GM12878 (cell line): ENCODE results near the gene GFAP. TPM values are rescaled to one million over a fixed set of nuclear protein-coding genes. Genes with fewer than 3 reads are reported as not detected.

Source experiments
- ATAC-seq: fragments of 200-7000 bp; cut with Tn5 transposase; 3 replicates; pipeline ENCODE4 v1.9.1; 2020; ENCODE audit warnings: mild to moderate bottlenecking, moderate library complexity
- BruUV-seq: library from RNA; stranded (reverse); fragments of 400-500 nt; replicated peaks from 2 replicates; lab custom pipeline; 2021; lab: Mats Ljungman, UMichigan
- CTCF ChIA-PET: fragments of 300-600 bp; sonication (Branson Sonifier 250); formaldehyde crosslinking; extraction: SDS; loops from one replicate; lab custom pipeline; 2021; ENCODE audit warnings: inconsistent platforms; lab: Yijun Ruan, JAX
- POLR2A ChIA-PET: fragments of 350-600 bp; formaldehyde crosslinking; extraction: SDS; loops from one replicate; lab custom pipeline; 2021; ENCODE audit warnings: inconsistent platforms; lab: Charles Lee
- RAD21 ChIA-PET: fragments of 300-600 bp; sonication (Branson Sonifier 250); formaldehyde crosslinking; loops from one replicate; lab custom pipeline; 2023; ENCODE audit warnings: antibody characterized with exemption; ENCODE audit not compliant: unreplicated experiment; lab: Charles Lee
- SMC1A ChIA-PET: fragments of 300-600 bp; sonication (Branson Sonifier 250); formaldehyde crosslinking; loops from one replicate; lab custom pipeline; 2023; ENCODE audit not compliant: unreplicated experiment, uncharacterized antibody; lab: Charles Lee
- DNase-seq: peaks from one replicate; pipeline ENCODE4 v3.0.0-alpha.2; 2011; ENCODE audit warnings: low read depth, low spot score
- FAIRE-seq: peaks from 3 replicates; lab custom pipeline; 2011; peaks lifted over from hg19 to GRCh38; lab: Jason Lieb, UNC
- H2AFZ ChIP-seq: 2 replicates; pipeline ENCODE4 v1.6.0; 2011; ENCODE audit warnings: low read depth, low read length, control low read depth; ENCODE audit not compliant: control insufficient read depth
- H3K27ac ChIP-seq: 2 replicates; pipeline ENCODE4 v1.5.1; 2011; ENCODE audit warnings: control low read depth; ENCODE audit not compliant: control insufficient read depth, insufficient read depth
- H3K27me3 ChIP-seq, 2 experiments: replicated peaks in 1 of 2; 2 replicates each; pipeline versions ENCODE4 v1.6.0 to v1.6.1; 2011; ENCODE audit warnings: low read length in 1 of 2; ENCODE audit not compliant: control insufficient read depth in 2 of 2, insufficient read depth in 2 of 2
- H3K36me3 ChIP-seq, 2 experiments: 2 replicates each; pipeline ENCODE4 v1.5.1; 2011; ENCODE audit warnings: low read length in 1 of 2; ENCODE audit not compliant: control insufficient read depth in 2 of 2, insufficient read depth in 2 of 2
- H3K4me1 ChIP-seq: 2 replicates; pipeline ENCODE4 v1.6.1; 2011; ENCODE audit warnings: mild to moderate bottlenecking, low read length, moderate library complexity, mixed read lengths; ENCODE audit not compliant: control insufficient read depth, insufficient read depth
- H3K4me2 ChIP-seq: 2 replicates; pipeline ENCODE4 v1.6.0; 2011; ENCODE audit warnings: control low read depth; ENCODE audit not compliant: control insufficient read depth, insufficient read depth
- H3K4me3 ChIP-seq: fragments of 200-600 bp; sonication (generic); 2 replicates; pipeline ENCODE4 v1.5.1; 2016
- H3K79me2 ChIP-seq: 2 replicates; pipeline ENCODE4 v1.6.0; 2011; ENCODE audit warnings: low read length; ENCODE audit not compliant: control insufficient read depth, insufficient read depth
- H3K9ac ChIP-seq: 2 replicates; pipeline ENCODE4 v1.8.0; 2011; ENCODE audit warnings: low read length, control low read depth, mixed read lengths; ENCODE audit not compliant: control insufficient read depth, insufficient read depth
- H3K9me3 ChIP-seq: replicated peaks from 3 replicates; pipeline ENCODE4 v1.5.1; 2011; ENCODE audit warnings: mild to moderate bottlenecking, low read length; ENCODE audit not compliant: control insufficient read depth, insufficient read depth
- H4K20me1 ChIP-seq: 2 replicates; pipeline ENCODE4 v1.6.0; 2011; ENCODE audit not compliant: control insufficient read depth, insufficient read depth
- CREM ChIP-seq: IDR thresholded peaks from 2 replicates; pipeline ENCODE4 v1.6.1; 2014; ENCODE audit warnings: antibody characterized with exemption, low read depth
- HDAC2 ChIP-seq: fragments of 200-600 bp; sonication (generic); IDR thresholded peaks from 2 replicates; pipeline ENCODE4 v1.6.1; 2017
- MTA3 ChIP-seq: IDR thresholded peaks from 2 replicates; pipeline ENCODE4 v1.6.1; 2012; ENCODE audit warnings: low read length, inconsistent platforms, borderline replicate concordance
- POLR2A ChIP-seq: IDR thresholded peaks from 2 replicates; pipeline ENCODE4 v1.6.1; 2011; ENCODE audit warnings: low read depth, mild to moderate bottlenecking, low read length
- SUPT20H ChIP-seq: IDR thresholded peaks from 2 replicates; pipeline ENCODE4 v1.6.1; 2011; ENCODE audit warnings: low read depth, mild to moderate bottlenecking, low read length, moderate library complexity, borderline replicate concordance; ENCODE audit not compliant: control insufficient read depth
- ZSCAN29 ChIP-seq: fragments of 450-650 bp; IDR thresholded peaks from 2 replicates; pipeline ENCODE4 v1.6.1; 2017; ENCODE audit warnings: mild to moderate bottlenecking, moderate library complexity
- WGBS: methylation state at CpG from one replicate; pipeline ENCODE4 v1.1.6; 2016; ENCODE audit warnings: low lambda C conversion rate; ENCODE audit not compliant: insufficient replicate concordance, insufficient coverage; ENCODE audit errors: missing lambda C conversion rate; 5-methylcytosine and 5-hydroxymethylcytosine counted together
- in situ Hi-C: fragments of 300-500 bp; cut with MboI; formaldehyde crosslinking; loops from 9 replicates; pipeline ENCODE4 v1.14.3; 2018; ENCODE audit warnings: mixed read lengths
- intact Hi-C: fragments of 100-400 bp; cut with micrococcal nuclease; formaldehyde crosslinking; loops from one replicate; pipeline ENCODE4 v1.14.2; 2022; ENCODE audit not compliant: unreplicated experiment
- polyA plus RNA-seq, 11 experiments: library from polyadenylated mRNA; depleted of rRNA in 4 of 11; unstranded in 6 of 11; stranded (reverse) in 5 of 11; fragments of >200 nt; fragmentation: Nextera tagmentation in 4 of 11; fragmentation: Illumina TruSeq in 1 of 11; extraction: Ambion mirVana in 4 of 11; extraction: Trizol in 1 of 11; gene quantifications; 1 replicate in 1 of 11; 2 replicates in 10 of 11; pipeline versions ENCODE4 v1.2.1 to v1.2.3, GENCODE V29; 2011 to 2016; ENCODE audit warnings: inconsistent platforms in 2 of 11, missing spikeins in 2 of 11, low read depth in 1 of 11
- total RNA-seq, 4 experiments: library from RNA; depleted of rRNA in 3 of 4; stranded (reverse); fragments of >200 nt in 3 of 4; fragmentation: Illumina TruSeq in 1 of 4; extraction: Trizol in 1 of 4; gene quantifications; 2 replicates each; pipeline versions ENCODE4 v1.2.1 to v1.2.3, GENCODE V29; 2013 to 2021
- TF ChIP-seq, protein P1 (sequence below): fragments of 450-650 bp; conservative IDR thresholded peaks from 2 replicates; pipeline ENCODE4 v1.6.1; 2017; ENCODE audit warnings: mild to moderate bottlenecking, moderate library complexity
- TF ChIP-seq, protein P2 (sequence below): fragments of 450-650 bp; IDR thresholded peaks from 2 replicates; pipeline ENCODE4 v1.6.1; 2016; ENCODE audit warnings: mild to moderate bottlenecking, moderate library complexity, borderline replicate concordance
- TF ChIP-seq, protein P3 (sequence below): fragments of 450-650 bp; IDR thresholded peaks from 2 replicates; pipeline ENCODE4 v1.6.1; 2018; ENCODE audit warnings: borderline replicate concordance, mild to moderate bottlenecking; ENCODE audit not compliant: partially characterized antibody

Gene GFAP
- total and polyA plus RNA-seq, 10 of the 15 experiments (the other 5 are each of a cell fraction or from before 2014, with no cell fraction given) = 0.04 to 0.25 TPM; not detected in 8

DNA sequence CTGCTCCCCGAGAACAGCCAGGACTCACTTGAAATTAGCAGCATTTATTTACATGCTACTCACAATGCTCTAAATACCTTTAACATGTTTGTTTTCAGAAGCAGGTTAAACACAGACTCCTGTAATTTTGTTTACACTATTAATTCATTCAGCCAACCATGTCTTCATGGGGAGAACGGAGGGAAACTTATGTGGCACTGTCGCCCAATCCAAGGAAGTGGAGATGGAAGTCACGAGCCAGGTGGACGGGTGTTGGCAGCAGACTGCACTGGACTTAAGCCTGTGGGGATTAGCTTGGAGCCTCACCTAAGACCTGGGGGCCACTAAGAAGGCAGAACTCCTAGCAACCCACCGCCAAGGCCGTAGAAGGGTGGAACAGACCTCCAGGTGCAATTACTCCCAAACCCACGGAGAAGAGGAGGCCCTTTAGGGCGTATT, 8.8 kb upstream of the GFAP start (continued):
- TF ChIP-seq, protein P1, sequence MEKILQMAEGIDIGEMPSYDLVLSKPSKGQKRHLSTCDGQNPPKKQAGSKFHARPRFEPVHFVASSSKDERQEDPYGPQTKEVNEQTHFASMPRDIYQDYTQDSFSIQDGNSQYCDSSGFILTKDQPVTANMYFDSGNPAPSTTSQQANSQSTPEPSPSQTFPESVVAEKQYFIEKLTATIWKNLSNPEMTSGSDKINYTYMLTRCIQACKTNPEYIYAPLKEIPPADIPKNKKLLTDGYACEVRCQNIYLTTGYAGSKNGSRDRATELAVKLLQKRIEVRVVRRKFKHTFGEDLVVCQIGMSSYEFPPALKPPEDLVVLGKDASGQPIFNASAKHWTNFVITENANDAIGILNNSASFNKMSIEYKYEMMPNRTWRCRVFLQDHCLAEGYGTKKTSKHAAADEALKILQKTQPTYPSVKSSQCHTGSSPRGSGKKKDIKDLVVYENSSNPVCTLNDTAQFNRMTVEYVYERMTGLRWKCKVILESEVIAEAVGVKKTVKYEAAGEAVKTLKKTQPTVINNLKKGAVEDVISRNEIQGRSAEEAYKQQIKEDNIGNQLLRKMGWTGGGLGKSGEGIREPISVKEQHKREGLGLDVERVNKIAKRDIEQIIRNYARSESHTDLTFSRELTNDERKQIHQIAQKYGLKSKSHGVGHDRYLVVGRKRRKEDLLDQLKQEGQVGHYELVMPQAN = no peak
- TF ChIP-seq HDAC2 = no peak
- TF ChIP-seq ZSCAN29 = no peak
- TF ChIP-seq CREM = no peak
- peak; percentile 58; the same call in 1 of the 2 replicates for TF ChIP-seq MTA3

DNA sequence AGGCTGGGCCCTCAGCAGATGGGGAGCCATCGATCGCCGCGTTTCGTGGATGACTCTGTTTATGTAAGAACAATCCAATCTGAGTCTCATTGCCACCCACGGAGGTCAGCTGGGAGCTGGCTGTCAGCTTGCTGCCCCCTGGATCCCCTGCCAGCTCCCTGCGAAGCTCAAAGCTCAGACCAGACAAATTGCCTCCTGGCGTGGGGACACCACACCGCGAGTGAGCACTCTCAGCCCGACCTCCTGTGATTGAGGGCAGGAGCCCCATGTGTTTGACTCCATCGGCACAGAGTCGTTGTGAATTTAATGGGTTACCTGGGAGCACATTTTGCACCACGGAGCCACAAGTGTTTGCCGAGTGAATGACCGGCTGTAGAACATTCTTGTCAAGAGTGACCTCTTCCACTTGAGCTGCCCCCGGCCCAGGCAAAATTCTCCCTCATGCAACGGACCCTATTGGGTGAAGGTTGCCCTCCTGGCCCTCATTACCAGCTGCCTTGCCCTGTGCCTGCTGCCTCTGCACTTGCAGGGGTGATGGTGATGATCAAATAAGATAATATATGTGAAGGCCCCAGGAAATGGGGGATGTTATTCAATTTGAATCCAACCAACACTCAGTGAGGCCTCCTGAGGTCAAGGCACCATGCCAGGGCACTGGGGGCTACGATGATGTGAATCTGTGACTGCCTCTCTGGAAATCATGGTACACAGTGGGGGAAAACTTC, 7.6 kb upstream of the GFAP start:
- H3K27me3 ChIP-seq = peaks cover 0 to 3% of the 10 kb centered on the region in 2 experiments; a peak in 1 of 4 replicates
- intact Hi-C loops = loop anchor here (5.0 kb wide), 1 partner anchor 189 kb away; no protein-coding TSS in a partner anchor
- ATAC-seq (no peak), DNase-seq (no peak), FAIRE-seq (no peak)
- H2AFZ ChIP-seq = no peak overlapping the region
- no TSS peak for BruUV-seq
- H3K36me3 ChIP-seq = peaks cover 17 to 18% of the 10 kb centered on the region in 2 experiments; a peak in 3 of 4 replicates
- ChIA-PET CTCF (interaction anchor here (0.9 to 6.9 kb wide), 5 partner anchors 31 to 208 kb away, joined by 3 to 82 read pairs (median 6); partner anchors contain the start of genes ACBD4 and PLCD3), RAD21 (no interaction called here), POLR2A (no interaction called here), SMC1A (interaction anchor here (0.9 to 6.5 kb wide), 2 partner anchors 98 to 125 kb away, joined by 3 to 90 read pairs; no protein-coding TSS in a partner anchor)
- H3K9me3 ChIP-seq = no peaks in the 10 kb centered on the region
- no peak overlapping the region for H3K4me3 ChIP-seq
- WGBS = 76% methylated on average over 19 of the region's 19 CpGs
- no peaks in the 10 kb centered on the region for H4K20me1 ChIP-seq
- no peak overlapping the region for H3K4me2 ChIP-seq
- H3K27ac ChIP-seq = no peak overlapping the region
- H3K9ac ChIP-seq = no peak overlapping the region
- peaks cover 12% of the 10 kb centered on the region for H3K4me1 ChIP-seq
- in situ Hi-C loops = loop anchor here (10.0 kb wide), 2 partner anchors 102 to 182 kb away; no protein-coding TSS in a partner anchor
- no peaks in the 10 kb centered on the region for H3K79me2 ChIP-seq
- TF ChIP-seq, protein P2, sequence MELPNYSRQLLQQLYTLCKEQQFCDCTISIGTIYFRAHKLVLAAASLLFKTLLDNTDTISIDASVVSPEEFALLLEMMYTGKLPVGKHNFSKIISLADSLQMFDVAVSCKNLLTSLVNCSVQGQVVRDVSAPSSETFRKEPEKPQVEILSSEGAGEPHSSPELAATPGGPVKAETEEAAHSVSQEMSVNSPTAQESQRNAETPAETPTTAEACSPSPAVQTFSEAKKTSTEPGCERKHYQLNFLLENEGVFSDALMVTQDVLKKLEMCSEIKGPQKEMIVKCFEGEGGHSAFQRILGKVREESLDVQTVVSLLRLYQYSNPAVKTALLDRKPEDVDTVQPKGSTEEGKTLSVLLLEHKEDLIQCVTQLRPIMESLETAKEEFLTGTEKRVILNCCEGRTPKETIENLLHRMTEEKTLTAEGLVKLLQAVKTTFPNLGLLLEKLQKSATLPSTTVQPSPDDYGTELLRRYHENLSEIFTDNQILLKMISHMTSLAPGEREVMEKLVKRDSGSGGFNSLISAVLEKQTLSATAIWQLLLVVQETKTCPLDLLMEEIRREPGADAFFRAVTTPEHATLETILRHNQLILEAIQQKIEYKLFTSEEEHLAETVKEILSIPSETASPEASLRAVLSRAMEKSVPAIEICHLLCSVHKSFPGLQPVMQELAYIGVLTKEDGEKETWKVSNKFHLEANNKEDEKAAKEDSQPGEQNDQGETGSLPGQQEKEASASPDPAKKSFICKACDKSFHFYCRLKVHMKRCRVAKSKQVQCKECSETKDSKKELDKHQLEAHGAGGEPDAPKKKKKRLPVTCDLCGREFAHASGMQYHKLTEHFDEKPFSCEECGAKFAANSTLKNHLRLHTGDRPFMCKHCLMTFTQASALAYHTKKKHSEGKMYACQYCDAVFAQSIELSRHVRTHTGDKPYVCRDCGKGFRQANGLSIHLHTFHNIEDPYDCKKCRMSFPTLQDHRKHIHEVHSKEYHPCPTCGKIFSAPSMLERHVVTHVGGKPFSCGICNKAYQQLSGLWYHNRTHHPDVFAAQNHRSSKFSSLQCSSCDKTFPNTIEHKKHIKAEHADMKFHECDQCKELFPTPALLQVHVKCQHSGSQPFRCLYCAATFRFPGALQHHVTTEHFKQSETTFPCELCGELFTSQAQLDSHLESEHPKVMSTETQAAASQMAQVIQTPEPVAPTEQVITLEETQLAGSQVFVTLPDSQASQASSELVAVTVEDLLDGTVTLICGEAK = no peak
- TF ChIP-seq, protein P3, sequence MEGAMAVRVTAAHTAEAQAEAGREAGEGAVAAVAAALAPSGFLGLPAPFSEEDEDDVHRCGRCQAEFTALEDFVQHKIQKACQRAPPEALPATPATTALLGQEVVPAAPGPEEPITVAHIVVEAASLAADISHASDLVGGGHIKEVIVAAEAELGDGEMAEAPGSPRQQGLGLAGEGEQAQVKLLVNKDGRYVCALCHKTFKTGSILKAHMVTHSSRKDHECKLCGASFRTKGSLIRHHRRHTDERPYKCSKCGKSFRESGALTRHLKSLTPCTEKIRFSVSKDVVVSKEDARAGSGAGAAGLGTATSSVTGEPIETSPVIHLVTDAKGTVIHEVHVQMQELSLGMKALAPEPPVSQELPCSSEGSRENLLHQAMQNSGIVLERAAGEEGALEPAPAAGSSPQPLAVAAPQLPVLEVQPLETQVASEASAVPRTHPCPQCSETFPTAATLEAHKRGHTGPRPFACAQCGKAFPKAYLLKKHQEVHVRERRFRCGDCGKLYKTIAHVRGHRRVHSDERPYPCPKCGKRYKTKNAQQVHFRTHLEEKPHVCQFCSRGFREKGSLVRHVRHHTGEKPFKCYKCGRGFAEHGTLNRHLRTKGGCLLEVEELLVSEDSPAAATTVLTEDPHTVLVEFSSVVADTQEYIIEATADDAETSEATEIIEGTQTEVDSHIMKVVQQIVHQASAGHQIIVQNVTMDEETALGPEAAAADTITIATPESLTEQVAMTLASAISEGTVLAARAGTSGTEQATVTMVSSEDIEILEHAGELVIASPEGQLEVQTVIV = no peak
- TF ChIP-seq SUPT20H (no peak), POLR2A (0 out of 2 replicates have a peak, but pooled peaks have one; percentile 11)
